HG03103 (cell line): ENCODE measurements around the gene MAGEC3.

Source experiments
- ATAC-seq: cut with Tn5 transposase; IDR thresholded peaks from one replicate; pipeline ENCODE4 v1.9.1; 2021; ENCODE audit warnings: low read depth; ENCODE audit not compliant: unreplicated experiment

The MAGEC3 gene

DNA sequence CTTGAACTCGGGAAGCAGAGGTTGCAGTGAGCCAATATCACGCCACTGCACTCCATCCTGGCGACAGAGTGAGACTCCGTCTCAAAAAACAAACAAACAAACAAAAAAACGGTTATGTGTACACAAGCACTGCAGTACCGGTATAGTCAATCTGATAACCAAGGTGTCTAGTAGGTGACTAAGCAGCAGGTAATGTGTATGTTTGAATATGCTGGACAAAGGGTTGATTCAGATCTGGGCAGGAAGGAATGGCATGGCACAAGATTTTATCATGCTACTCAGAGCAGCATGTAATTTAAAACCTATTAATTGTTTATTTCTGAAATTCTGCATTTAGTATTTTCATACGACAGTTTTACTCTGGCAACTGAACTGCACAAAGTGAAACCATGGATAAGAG is 107.3 kb downstream of the MAGEC3 start:
- no peak for ATAC-seq

DNA sequence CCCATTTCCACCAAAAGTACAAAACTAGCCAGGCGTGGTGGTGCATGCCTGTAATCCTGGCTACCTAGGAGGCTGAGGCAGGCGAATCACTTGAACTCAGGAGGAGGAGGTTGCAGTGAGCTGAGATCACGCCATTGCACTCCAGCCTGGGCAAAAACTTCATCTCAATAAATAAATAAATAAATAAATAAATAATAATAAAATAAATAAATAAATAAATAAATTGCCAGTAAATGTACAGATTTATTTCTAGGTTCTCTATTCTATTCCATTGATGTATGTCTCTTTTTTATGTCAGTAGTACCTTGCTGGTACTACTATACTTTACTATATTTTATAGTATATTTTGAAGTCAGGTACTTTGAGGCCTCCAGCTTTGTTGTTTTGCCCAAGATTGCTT is 109.2 kb downstream of the MAGEC3 start:
- no peak for ATAC-seq
